Measurements from ENCODE around the gene PSKH1. TPM values are rescaled to one million over a fixed set of nuclear protein-coding genes. Genes with fewer than 3 reads are reported as not detected.

Gene PSKH1
- total and polyA plus RNA-seq, 4 donors: 11.8 to 32.9 (median 21.2) TPM

DNA sequence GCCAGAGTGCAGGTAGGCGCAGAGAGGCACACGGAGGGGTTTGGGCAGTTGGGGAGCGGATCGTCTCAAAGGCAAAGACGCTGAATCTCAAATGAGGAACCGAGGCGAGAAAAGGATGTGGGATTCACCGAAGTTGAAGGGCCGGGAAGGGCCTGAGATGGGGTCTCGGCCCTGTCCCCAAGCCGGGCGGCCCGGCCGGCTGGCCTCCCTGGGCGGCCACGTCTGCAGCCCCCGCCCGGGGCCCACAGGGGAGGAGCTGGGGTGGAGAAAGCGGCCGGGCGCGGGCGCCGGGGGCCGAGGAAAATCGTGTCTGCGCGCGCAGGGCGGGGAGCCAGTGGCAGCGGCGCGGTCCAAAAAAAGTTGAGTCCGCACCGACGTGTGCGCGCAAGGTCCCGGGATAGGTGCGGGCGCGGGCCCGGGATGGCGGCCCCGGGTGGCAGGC, 74.9 kb downstream of the PSKH1 start:
- peaks cover 12 to 32% (median 19%) of the 10 kb centered on the region in 5 donors for H3K4me1 ChIP-seq (ENCODE audit: control insufficient read depth in 5 of 5, insufficient read depth in 5 of 5, low read length in 5 of 5)
- peak; percentile 6 for ATAC-seq (ENCODE audit: insufficient read depth, low FRiP score)
- whole genome bisulfite sequencing, 2 donors: 1% methylated on average over 23 to 45 of the region's 45 CpGs
- peak overlapping the region; percentile 94 to 95 for H3K27ac ChIP-seq (ENCODE audit: low read depth in 1 of 2, low read length in 1 of 2)
- DNase-seq: peak; percentile 56 to 64 (median 60)
- H3K27me3 ChIP-seq (ENCODE audit: control insufficient read depth in 3 of 3, insufficient read depth in 3 of 3, low read length in 2 of 3): no peaks in the 10 kb centered on the region
- TF ChIP-seq, protein P1, sequence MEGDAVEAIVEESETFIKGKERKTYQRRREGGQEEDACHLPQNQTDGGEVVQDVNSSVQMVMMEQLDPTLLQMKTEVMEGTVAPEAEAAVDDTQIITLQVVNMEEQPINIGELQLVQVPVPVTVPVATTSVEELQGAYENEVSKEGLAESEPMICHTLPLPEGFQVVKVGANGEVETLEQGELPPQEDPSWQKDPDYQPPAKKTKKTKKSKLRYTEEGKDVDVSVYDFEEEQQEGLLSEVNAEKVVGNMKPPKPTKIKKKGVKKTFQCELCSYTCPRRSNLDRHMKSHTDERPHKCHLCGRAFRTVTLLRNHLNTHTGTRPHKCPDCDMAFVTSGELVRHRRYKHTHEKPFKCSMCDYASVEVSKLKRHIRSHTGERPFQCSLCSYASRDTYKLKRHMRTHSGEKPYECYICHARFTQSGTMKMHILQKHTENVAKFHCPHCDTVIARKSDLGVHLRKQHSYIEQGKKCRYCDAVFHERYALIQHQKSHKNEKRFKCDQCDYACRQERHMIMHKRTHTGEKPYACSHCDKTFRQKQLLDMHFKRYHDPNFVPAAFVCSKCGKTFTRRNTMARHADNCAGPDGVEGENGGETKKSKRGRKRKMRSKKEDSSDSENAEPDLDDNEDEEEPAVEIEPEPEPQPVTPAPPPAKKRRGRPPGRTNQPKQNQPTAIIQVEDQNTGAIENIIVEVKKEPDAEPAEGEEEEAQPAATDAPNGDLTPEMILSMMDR (IDR thresholded peaks at IDR 0.05; ENCODE audit: control extremely low read depth, extremely low read depth): no peak
- no peaks in the 10 kb centered on the region for H3K9me3 ChIP-seq (ENCODE audit: control insufficient read depth in 4 of 4, insufficient read depth in 3 of 4, low read length in 3 of 4)
- H3K36me3 ChIP-seq (ENCODE audit: control insufficient read depth in 4 of 4, insufficient read depth in 4 of 4, low read length in 4 of 4): peaks cover 0 to 10% (median 4%) of the 10 kb centered on the region in 4 donors
- peak overlapping the region; percentile 88 for H3K4me3 ChIP-seq
- H3K9ac ChIP-seq (ENCODE audit: insufficient read depth in 1 of 2, low read length in 2 of 2): peak overlapping the region; percentile 80 to 95

DNA sequence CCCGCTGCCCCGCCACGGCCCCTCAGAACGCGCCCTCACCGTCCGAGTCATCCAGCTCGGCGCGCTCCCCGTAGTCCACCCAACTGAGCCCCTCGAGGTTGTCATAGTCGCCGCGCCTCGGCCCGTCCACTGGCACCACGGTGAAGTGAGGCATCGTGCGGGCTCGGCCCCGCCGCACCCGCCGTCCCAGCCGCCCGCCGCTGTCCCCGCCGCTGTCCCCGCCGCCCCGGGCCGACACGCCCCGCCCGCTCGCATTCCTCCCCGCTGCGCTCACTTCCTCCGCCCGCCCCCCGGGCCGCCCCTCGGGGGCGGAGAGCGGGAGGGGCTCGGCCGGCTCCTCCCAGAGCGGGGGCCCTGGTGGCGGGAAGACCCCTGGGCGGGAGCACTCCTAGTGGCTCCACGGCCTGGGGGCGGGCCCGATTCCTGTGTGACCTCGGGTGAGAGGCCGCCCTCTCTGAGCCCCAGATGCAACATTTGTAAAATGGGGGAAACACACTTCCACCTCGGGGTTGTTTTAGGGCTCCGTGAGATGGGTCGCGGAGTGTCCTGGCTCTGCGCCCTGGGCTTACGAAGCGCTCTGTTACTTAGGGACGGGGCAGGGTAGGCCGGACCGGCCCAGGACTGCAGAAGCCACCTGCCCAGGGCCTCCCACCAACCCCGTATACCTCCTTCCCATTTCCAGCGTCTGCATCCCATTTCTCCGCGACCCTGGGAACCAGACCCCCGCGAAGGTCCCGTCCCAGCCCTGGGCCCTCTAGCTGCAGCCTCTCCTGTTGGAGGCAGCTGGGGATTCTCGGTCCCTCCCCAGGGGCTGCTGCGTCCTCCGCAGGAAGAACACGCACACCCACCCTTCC, 75.6 kb downstream of the PSKH1 start, which contains the start of gene SLC12A4:
SLC12A4 (minus strand) TSS at position 238 of the 854 bp plus-strand sequence; CDS start at position 154, 84 bp downstream.
- peak within 1 kb of the TSS; percentile 94 to 95 for H3K27ac ChIP-seq (ENCODE audit: low read depth in 1 of 2, low read length in 1 of 2)
- WGBS, 2 donors: 1% methylated on average over 61 to 78 of the region's 78 CpGs
- peaks cover 0 to 6% (median 2%) of the 10 kb centered on the region in 4 donors for H3K36me3 ChIP-seq (ENCODE audit: control insufficient read depth in 4 of 4, insufficient read depth in 4 of 4, low read length in 4 of 4)
- no peaks in the 10 kb centered on the region for H3K9me3 ChIP-seq (ENCODE audit: control insufficient read depth in 4 of 4, insufficient read depth in 3 of 4, low read length in 3 of 4)
- H3K4me1 ChIP-seq (ENCODE audit: control insufficient read depth in 5 of 5, insufficient read depth in 5 of 5, low read length in 5 of 5): peaks cover 8 to 32% (median 19%) of the 10 kb centered on the region in 5 donors
- peak; percentile 97 for ATAC-seq (ENCODE audit: insufficient read depth, low FRiP score)
- no peaks in the 10 kb centered on the region for H3K27me3 ChIP-seq (ENCODE audit: control insufficient read depth in 3 of 3, insufficient read depth in 3 of 3, low read length in 2 of 3)
- H3K9ac ChIP-seq (ENCODE audit: insufficient read depth in 1 of 2, low read length in 2 of 2): peak within 1 kb of the TSS; percentile 80 to 95
- peak within 1 kb of the TSS; percentile 88 for H3K4me3 ChIP-seq
- DNase-seq: peak; percentile 93 to 95 (median 94)
- TF ChIP-seq, protein P1 (IDR thresholded peaks at IDR 0.05; ENCODE audit: control extremely low read depth, extremely low read depth): no peak

DNA sequence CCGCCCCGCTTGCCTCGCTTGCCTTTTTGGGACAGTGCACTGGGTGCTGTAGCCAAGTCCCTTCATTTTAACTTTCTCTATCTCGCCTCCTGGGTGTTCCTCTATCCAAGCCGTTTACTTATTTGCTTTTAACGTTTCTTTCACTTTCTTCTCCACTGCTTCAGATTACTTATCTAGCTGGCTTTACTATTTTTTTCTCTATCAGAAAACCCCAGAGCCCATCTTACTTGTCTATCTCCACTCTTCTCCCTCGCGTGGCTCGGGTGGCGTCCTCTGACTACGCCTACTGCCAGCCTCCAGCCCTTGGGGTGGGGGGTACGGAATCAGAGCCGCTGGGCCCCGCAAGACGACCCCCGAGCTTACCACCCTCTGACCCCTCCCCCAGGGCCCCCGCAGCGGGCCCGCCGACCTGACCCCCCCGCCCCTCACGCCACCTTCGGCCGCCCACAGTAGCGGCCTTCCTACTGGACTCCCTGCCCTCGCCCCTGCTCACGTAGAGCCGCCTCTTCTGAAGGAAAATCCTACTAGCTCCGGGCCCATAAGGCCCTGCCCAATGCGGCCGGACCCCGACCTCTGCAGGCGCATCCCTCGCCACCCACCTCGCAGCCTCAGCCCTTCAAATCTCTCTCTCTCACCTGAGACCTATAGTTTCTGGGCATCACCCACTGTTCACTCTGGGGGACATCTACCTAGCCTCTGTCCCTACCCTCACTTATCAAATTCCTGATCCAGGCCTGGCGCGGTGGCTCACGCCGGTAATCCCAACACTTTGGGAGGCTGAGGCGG, 76.4 kb downstream of the PSKH1 start:
- no peaks in the 10 kb centered on the region for H3K9me3 ChIP-seq (ENCODE audit: control insufficient read depth in 4 of 4, insufficient read depth in 3 of 4, low read length in 3 of 4)
- peaks cover 0 to 6% (median 2%) of the 10 kb centered on the region in 4 donors for H3K36me3 ChIP-seq (ENCODE audit: control insufficient read depth in 4 of 4, insufficient read depth in 4 of 4, low read length in 4 of 4)
- TF ChIP-seq, protein P1 (IDR thresholded peaks at IDR 0.05; ENCODE audit: control extremely low read depth, extremely low read depth): no peak
- H3K27me3 ChIP-seq (ENCODE audit: control insufficient read depth in 3 of 3, insufficient read depth in 3 of 3, low read length in 2 of 3): no peaks in the 10 kb centered on the region
- WGBS, 2 donors: 44 to 45% methylated on average over 39 to 40 of the region's 40 CpGs
- H3K9ac ChIP-seq (ENCODE audit: insufficient read depth in 1 of 2, low read length in 2 of 2): peak overlapping the region; percentile 63 to 69
- H3K27ac ChIP-seq (ENCODE audit: low read depth in 1 of 2, low read length in 1 of 2): peak overlapping the region; percentile 93 to 95
- DNase-seq (peak in 2 of 3 donors; percentile 56 to 59), ATAC-seq (ENCODE audit: insufficient read depth, low FRiP score) (no peak)
- peaks cover under 1 to 28% (median 14%) of the 10 kb centered on the region in 5 donors for H3K4me1 ChIP-seq (ENCODE audit: control insufficient read depth in 5 of 5, insufficient read depth in 5 of 5, low read length in 5 of 5)
- peak overlapping the region; percentile 49 for H3K4me3 ChIP-seq

Data from lung (tissue), 12 donors.